Sigmoid colon (tissue), 4 donors: ENCODE data around the gene PDS5A.

ENCODE experiments used
- CTCF ChIP-seq, 4 experiments: fragments of 450-650 bp in 3 of 4; fragments of 200-600 bp in 1 of 4; IDR thresholded peaks; one replicate each; pipeline ENCODE4 v1.5.1; 2016 to 2019; ENCODE audit warnings: antibody characterized with exemption in 4 of 4, mild to moderate bottlenecking in 3 of 4, moderate library complexity in 2 of 4
- EP300 ChIP-seq, 4 donors: sonication (generic); formaldehyde crosslinking; IDR thresholded peaks; one replicate each; pipeline ENCODE4 v1.6.1; 2017; ENCODE audit warnings: antibody characterized with exemption in 4 of 4
- POLR2A ChIP-seq, 2 donors: fragments of 450-650 bp; IDR thresholded peaks; one replicate each; pipeline ENCODE4 v1.6.1; 2016; ENCODE audit warnings: antibody characterized with exemption in 2 of 2, mild to moderate bottlenecking in 2 of 2, moderate library complexity in 2 of 2
- POLR2AphosphoS5 ChIP-seq, 4 donors: sonication (generic); formaldehyde crosslinking; IDR thresholded peaks; one replicate each; pipeline ENCODE4 v1.6.1; 2017; ENCODE audit warnings: antibody characterized with exemption in 4 of 4

DNA sequence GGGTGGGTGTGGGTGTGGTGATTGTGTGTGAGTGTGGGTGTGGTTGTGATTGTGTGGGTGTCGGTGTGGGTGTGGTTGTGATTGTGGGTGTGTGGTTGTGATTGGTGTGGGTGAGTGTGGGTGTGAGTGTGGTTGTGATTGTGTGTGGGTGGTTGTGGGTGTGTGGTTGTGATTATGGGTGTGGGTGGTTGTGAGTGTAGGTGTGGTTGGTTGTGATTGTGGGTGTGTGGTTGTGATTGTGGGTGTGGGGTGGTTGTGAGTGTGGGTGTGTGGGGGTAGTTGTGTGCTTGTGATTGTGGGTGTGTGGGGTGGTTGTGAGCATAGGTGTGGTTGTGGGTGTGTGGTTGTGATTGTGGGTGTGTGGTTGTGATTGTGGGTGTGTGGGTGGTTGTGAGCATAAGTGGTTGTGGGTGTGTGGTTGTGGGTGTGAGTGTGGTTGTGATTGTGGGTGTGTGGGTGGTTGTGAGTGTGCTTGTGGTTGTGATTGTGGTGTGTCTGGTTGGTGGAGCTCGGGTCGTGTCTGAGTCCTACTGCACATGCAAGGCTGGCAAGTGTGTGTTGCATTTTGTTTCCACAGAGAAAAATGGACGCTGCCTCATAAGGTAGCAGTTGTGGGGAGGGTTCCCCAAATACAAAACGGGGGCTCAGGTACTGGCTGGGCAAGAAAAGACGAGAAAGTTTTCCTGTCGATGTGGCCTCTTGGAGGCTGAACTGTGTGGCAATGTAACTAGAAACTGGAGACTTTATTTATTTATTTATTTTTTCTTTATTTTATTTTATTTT lies 163.1 kb downstream of the PDS5A start:
- TF ChIP-seq POLR2A (IDR thresholded peaks at IDR 0.05) = no peak
- no peak for TF ChIP-seq CTCF (IDR thresholded peaks at IDR 0.05)
- TF ChIP-seq POLR2AphosphoS5 (IDR thresholded peaks at IDR 0.05) = no peak
- TF ChIP-seq EP300 (IDR thresholded peaks at IDR 0.05) = no peak
